ENCODE data around the gene GTF3A. TPM values are rescaled to one million over a fixed set of nuclear protein-coding genes. Genes with fewer than 3 reads are reported as not detected.

The GTF3A gene
- total RNA-seq, 1 experiment from 2014 or later, result 102 TPM

- TF ChIP-seq REST (IDR thresholded peaks at IDR 0.05; ENCODE audit: low read depth), result no peak
- TF ChIP-seq CBX3 (IDR thresholded peaks at IDR 0.05; ENCODE audit: low read depth), result no peak
- TF ChIP-seq JUND (IDR thresholded peaks at IDR 0.05), result no peak
- TF ChIP-seq CEBPB (IDR thresholded peaks at IDR 0.05; ENCODE audit: low read depth), result no peak
- TF ChIP-seq ELF1 (IDR thresholded peaks at IDR 0.05; ENCODE audit: borderline replicate concordance, low read depth), result no peak
These were observed 5.1 kb upstream of the GTF3A start (continued) for GRCh38 chr13:27419328-27419727.

- Histone ChIP-seq H3K9me2 (ENCODE audit: insufficient read depth) (no peaks in the 10 kb centered on the region), H3K27ac (ENCODE audit: low read depth, low read length) (no peak overlapping the region), H2AFZ (ENCODE audit: low read depth, low read length, poor library complexity, severe bottlenecking) (no peak overlapping the region), H3K9ac (ENCODE audit: low read length) (no peak overlapping the region), H3K4me2 (ENCODE audit: low read length) (no peak overlapping the region), H3K36me3 (ENCODE audit: control insufficient read depth in 1 of 2, insufficient read depth in 2 of 2, low read length in 2 of 2) (no peaks in the 10 kb centered on the region), H3K9me3 (ENCODE audit: control insufficient read depth in 1 of 2, insufficient read depth in 1 of 2, low read depth in 1 of 2, low read length in 2 of 2) (no peaks in the 10 kb centered on the region), H4K20me1 (ENCODE audit: insufficient read depth) (no peaks in the 10 kb centered on the region), H3K27me3 (ENCODE audit: insufficient read depth, low read length) (no peaks in the 10 kb centered on the region), H3K79me2 (ENCODE audit: insufficient read depth, low read length) (peaks cover 15% of the 10 kb centered on the region), H3K4me1 (ENCODE audit: control insufficient read depth in 1 of 2, insufficient read depth in 2 of 2, low read length in 2 of 2) (peaks cover 11 to 28% of the 10 kb centered on the region in 2 experiments), H3K4me3 (replicated peaks in 1 of 2; ENCODE audit: low read depth in 1 of 2, low read length in 2 of 2) (no peak overlapping the region)
- ChIA-PET POLR2A (no interaction called here), RAD21 (ENCODE audit: low non-redundant PET in 1 of 2, low total read pairs in 2 of 2, uncharacterized antibody in 2 of 2, unreplicated experiment in 2 of 2) (no interaction called here), CTCF (no interaction called here)
- DNase-seq (ENCODE audit: low read depth, low spot score), result no peak
- ATAC-seq, result no peak
- BruUV-seq (replicated peaks), result no TSS peak
- intact Hi-C loops (cut with micrococcal nuclease), result no loop called here
- TF ChIP-seq YY1 (IDR thresholded peaks at IDR 0.05; ENCODE audit: extremely low read depth, insufficient replicate concordance, low read depth, low read length) (no peak), SIN3A (IDR thresholded peaks at IDR 0.05; ENCODE audit: low read depth) (no peak), ZNF274 (IDR thresholded peaks at IDR 0.05; ENCODE audit: low read depth, low read length) (no peak)
These were observed 3.1 kb upstream of the GTF3A start for GRCh38 chr13:27421101-27421871.

Measured in HCT116 (cell line).